ENCODE measurements around the gene LTC4S. TPM values are rescaled to one million over a fixed set of nuclear protein-coding genes. Genes with fewer than 3 reads are reported as not detected.

Gene LTC4S
- total and polyA plus RNA-seq, 12 donors = 5.4 to 20.0 (median 8.8) TPM

- DNase-seq (no peak), ATAC-seq (no peak)
- Histone ChIP-seq H3K4me3 (no peak overlapping the region), H3K4me1 (peaks cover 0 to 55% (median 36%) of the 10 kb centered on the region in 9 donors), H3K27ac (peak overlapping the region in 1 of 10 donors; percentile 43), H3K27me3 (no peaks in the 10 kb centered on the region), H3K9me3 (no peaks in the 10 kb centered on the region), H3K36me3 (peaks cover 0 to 92% (median 59%) of the 10 kb centered on the region in 9 donors)
- intact Hi-C loops (cut with DNase I) = loop anchor here in 3 of 10 donors (5.0 to 10.0 kb wide), 3 partner anchors 37 to 136 kb away; partner anchors contain the start of genes MAML1 (in 1 of the 3), MRNIP (in 1 of the 3) and TBC1D9B (in 1 of the 3)
- 73 to 78% methylated on average over 6 of the region's 6 CpGs for WGBS, 2 donors
- TF ChIP-seq CTCF (IDR thresholded peaks at IDR 0.05) = no peak
Observed at GRCh38 chr5:179769271-179769670, 24.5 kb upstream of the LTC4S start.

DNA sequence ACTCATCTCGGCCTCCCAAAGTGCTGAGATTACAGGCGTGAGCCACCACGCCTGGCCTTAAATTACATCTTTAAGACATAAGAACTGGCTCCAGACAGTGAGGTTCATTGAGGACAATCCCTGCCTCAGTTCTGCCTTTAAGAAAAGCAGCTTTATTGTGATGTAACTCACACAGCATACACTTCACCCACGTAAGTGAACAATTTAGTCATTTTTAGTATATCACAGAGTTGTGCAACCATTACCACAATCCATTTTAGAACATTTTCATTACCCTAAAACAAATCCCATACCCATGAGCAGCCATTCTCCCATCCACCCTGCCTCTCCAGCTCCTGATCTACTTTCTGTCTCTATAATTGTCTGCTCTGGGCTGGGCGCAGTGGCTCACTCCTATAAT lies 24.0 kb upstream of the LTC4S start:
- no peaks in the 10 kb centered on the region for H3K27me3 ChIP-seq
- H3K4me3 ChIP-seq = no peak overlapping the region
- peaks cover 0 to 97% (median 63%) of the 10 kb centered on the region in 9 donors for H3K36me3 ChIP-seq
- 84 to 92% methylated on average over 5 of the region's 5 CpGs for WGBS, 2 donors
- H3K4me1 ChIP-seq = peaks cover 0 to 50% (median 32%) of the 10 kb centered on the region in 9 donors
- intact Hi-C loops (cut with DNase I) = loop anchor here in 4 of 10 donors (2.0 to 10.0 kb wide), 4 partner anchors 21 to 135 kb away; partner anchors contain the start of genes MAML1 (in 1 of the 4), MRNIP (in 1 of the 4) and TBC1D9B (in 1 of the 4)
- no peak for TF ChIP-seq CTCF (IDR thresholded peaks at IDR 0.05)
- ATAC-seq (no peak), DNase-seq (no peak)
- H3K27ac ChIP-seq = peak overlapping the region in 1 of 10 donors; percentile 43
- no peaks in the 10 kb centered on the region for H3K9me3 ChIP-seq

- Histone ChIP-seq H3K36me3 (peaks cover 0 to 100% (median 76%) of the 10 kb centered on the region in 9 donors), H3K9me3 (no peaks in the 10 kb centered on the region), H3K27ac (peak overlapping the region in 1 of 10 donors; percentile 47), H3K4me3 (no peak overlapping the region), H3K4me1 (peaks cover 0 to 46% (median 17%) of the 10 kb centered on the region in 9 donors), H3K27me3 (no peaks in the 10 kb centered on the region)
- ATAC-seq (no peak), DNase-seq (no peak)
- TF ChIP-seq CTCF (IDR thresholded peaks at IDR 0.05) = no peak
- intact Hi-C loops (cut with DNase I) = loop anchor here in 1 of 10 donors (2.0 kb wide), 1 partner anchor 19 kb away; no protein-coding TSS in a partner anchor
- 77 to 85% methylated on average over 4 of the region's 4 CpGs for WGBS, 2 donors
Observed at GRCh38 chr5:179771311-179771895, 22.4 kb upstream of the LTC4S start.

DNA sequence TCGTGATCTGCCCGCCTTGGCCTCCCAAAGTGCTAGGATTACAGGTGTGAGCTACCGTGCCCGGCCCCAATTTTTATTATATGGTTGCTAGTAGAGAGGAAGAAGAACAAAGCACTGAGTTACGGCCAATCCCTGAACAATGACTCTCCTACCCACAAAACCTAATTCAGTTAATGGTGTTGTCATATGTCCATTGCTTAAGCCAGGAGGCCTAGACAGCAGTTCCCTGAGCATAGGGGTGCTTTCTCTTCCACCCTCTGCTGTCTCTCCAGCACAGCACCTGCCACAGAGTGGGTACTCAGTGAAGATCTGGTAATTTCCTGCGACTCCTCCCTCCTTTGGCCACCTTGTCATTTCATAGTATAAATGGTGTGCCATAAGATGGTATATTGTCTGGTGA lies 21.4 kb upstream of the LTC4S start:
- 94 to 96% methylated on average over 6 of the region's 6 CpGs for WGBS, 2 donors
- ATAC-seq = no peak
- H3K36me3 ChIP-seq = peaks cover 0 to 100% (median 73%) of the 10 kb centered on the region in 9 donors

More for the DNA sequence above, 21.4 kb upstream of the LTC4S start:
- Histone ChIP-seq H3K9me3 (no peaks in the 10 kb centered on the region), H3K4me3 (no peak overlapping the region), H3K4me1 (peaks cover 0 to 46% (median 7%) of the 10 kb centered on the region in 9 donors), H3K27ac (peak overlapping the region in 1 of 10 donors; percentile 42), H3K27me3 (no peaks in the 10 kb centered on the region)
- TF ChIP-seq CTCF (IDR thresholded peaks at IDR 0.05) = no peak
- intact Hi-C loops (cut with DNase I) = no loop called here
- DNase-seq = no peak

Measured in heart right ventricle (tissue), 16 donors.